Muscle of leg (tissue), 16 donors: Measurements from ENCODE around the gene BABAM2. TPM values are rescaled to one million over a fixed set of nuclear protein-coding genes. Genes with fewer than 3 reads are reported as not detected.

Experiments
- DNase-seq: peaks from one replicate; pipeline ENCODE4 v3.0.0; 2013
- H3K27ac ChIP-seq: one replicate; pipeline ENCODE4 v1.5.1; 2013; ENCODE audit warnings: mild to moderate bottlenecking, low read length, control low read depth
- H3K27me3 ChIP-seq: one replicate; pipeline ENCODE4 v1.6.1; 2013; ENCODE audit warnings: low read length; ENCODE audit not compliant: control insufficient read depth, insufficient read depth
- H3K36me3 ChIP-seq: one replicate; pipeline ENCODE4 v1.6.1; 2013; ENCODE audit warnings: low read length; ENCODE audit not compliant: control insufficient read depth, insufficient read depth
- H3K4me1 ChIP-seq: one replicate; pipeline ENCODE4 v1.6.1; 2013; ENCODE audit warnings: low read length; ENCODE audit not compliant: control insufficient read depth, insufficient read depth
- H3K4me3 ChIP-seq: one replicate; pipeline ENCODE4 v1.5.1; 2013; ENCODE audit warnings: low read length, control low read depth
- H3K9me3 ChIP-seq: replicated peaks from 2 replicates; pipeline ENCODE4 v1.6.1; 2013; ENCODE audit warnings: low read depth, low read length; ENCODE audit not compliant: control insufficient read depth
- WGBS: methylation state at CpG from one replicate; pipeline ENCODE4 v1.1.5; 2013; ENCODE audit warnings: missing lambda C conversion rate; ENCODE audit not compliant: insufficient coverage; 5-methylcytosine and 5-hydroxymethylcytosine counted together
- long read RNA-seq, 11 donors: transcript quantifications; one replicate each; lab custom pipeline, GENCODE V29; 2026
- polyA plus RNA-seq, 8 donors: library from polyadenylated mRNA; unstranded; fragments of 120-200 nt; gene quantifications; one replicate each; pipeline versions ENCODE4 v1.2.1 to v1.2.3, GENCODE V29; 2013; ENCODE audit warnings: inconsistent platforms in 1 of 8, low replicate concordance in 1 of 8; ENCODE audit not compliant: insufficient read length in 8 of 8, insufficient read depth in 1 of 8
- total RNA-seq: library from RNA; stranded (reverse); fragments of 120-200 nt; gene quantifications from one replicate; pipeline ENCODE4 v1.2.4, GENCODE V29; 2013

BABAM2 gene
- total RNA-seq (16.1 TPM), polyA plus RNA-seq (10 to 100 TPM; 19.6 to 23.6 (median 21.4) TPM)
- long read RNA-seq, donor 1, partial matches to known transcripts = 0 of 1 reads
- long read RNA-seq, donor 1, other reads (novel, unspliced or antisense) = 0 of 1 reads
- long read RNA-seq, donor 2, partial matches to known transcripts = 0 of 2 reads
- long read RNA-seq, donor 2, other reads (novel, unspliced or antisense) = 0 of 2 reads
- long read RNA-seq, donor 3, partial matches to known transcripts = 0 of 4 reads
- long read RNA-seq, donor 3, other reads (novel, unspliced or antisense) = 0 of 4 reads
- long read RNA-seq, donor 4, partial matches to known transcripts = 0 of 9 reads
- long read RNA-seq, donor 4, other reads (novel, unspliced or antisense) = 5 of 9 reads
- long read RNA-seq, donor 5, transcript BABAM2-204 (12 exons, 1,657 nt) = major isoform, 8 of 19 reads
- long read RNA-seq, donor 5, partial matches to known transcripts = 9 of 19 reads
- long read RNA-seq, donor 5, other reads (novel, unspliced or antisense) = 0 of 19 reads
- long read RNA-seq, donor 6, transcript BABAM2-204 (12 exons, 1,657 nt) = major isoform, 7 of 15 reads
- long read RNA-seq, donor 6, partial matches to known transcripts = 0 of 15 reads
- long read RNA-seq, donor 6, other reads (novel, unspliced or antisense) = 7 of 15 reads
- long read RNA-seq, donor 7, transcript BABAM2-204 (12 exons, 1,657 nt) = major isoform, 7 of 14 reads
- long read RNA-seq, donor 7, partial matches to known transcripts = 5 of 14 reads
- long read RNA-seq, donor 7, other reads (novel, unspliced or antisense) = 0 of 14 reads
- long read RNA-seq, donor 8, partial matches to known transcripts = 0 of 6 reads
- long read RNA-seq, donor 8, other reads (novel, unspliced or antisense) = 0 of 6 reads
- long read RNA-seq, donor 9, partial matches to known transcripts = 0 of 2 reads
- long read RNA-seq, donor 9, other reads (novel, unspliced or antisense) = 0 of 2 reads
- long read RNA-seq, donor 10, transcript BABAM2-204 (12 exons, 1,657 nt) = major isoform, 6 of 14 reads
- long read RNA-seq, donor 10, partial matches to known transcripts = 6 of 14 reads
- long read RNA-seq, donor 10, other reads (novel, unspliced or antisense) = 0 of 14 reads
- long read RNA-seq, donor 11, transcript BABAM2-204 (12 exons, 1,657 nt) = major isoform, 7 of 9 reads
- long read RNA-seq, donor 11, partial matches to known transcripts = 0 of 9 reads
- long read RNA-seq, donor 11, other reads (novel, unspliced or antisense) = 0 of 9 reads

DNA sequence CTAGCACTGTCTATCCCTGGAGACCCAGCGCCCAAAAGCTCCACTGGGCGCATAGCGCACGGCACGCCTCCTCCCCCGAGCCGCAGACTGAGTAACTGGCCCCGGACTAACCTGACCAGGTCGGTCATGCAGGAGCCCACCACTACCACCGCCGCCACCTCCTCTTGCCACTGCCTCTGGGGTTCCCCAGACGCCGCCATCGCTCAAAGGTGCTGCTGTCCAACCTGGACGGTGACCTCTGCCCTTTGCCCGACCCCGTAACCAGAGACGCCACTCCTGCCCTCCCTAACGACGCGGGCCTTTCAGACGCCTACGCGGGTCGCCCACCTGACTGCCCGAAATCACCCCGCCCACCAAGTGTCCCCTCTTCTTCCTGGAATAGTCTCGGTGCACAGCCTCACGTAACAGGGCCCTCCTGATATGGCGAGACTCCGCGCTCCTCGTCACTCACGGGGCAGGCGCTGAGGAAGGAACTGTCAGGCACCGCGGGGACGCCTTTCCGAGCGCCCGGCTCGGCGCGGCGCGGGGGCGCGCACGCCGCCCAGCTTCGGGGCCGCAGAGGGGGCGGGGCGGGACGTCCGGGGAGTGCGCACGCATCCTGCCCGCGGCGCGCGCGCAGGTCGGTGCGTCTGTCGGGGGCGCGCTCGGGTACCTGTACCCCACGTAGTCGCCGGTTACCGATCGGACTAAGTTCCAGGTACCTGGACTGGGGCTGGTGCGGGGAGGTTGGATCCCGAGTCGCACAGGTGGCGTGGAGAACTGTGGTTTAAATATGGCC, at the start of gene BABAM2, which contains the start of gene RBKS:
Gene BABAM2 (plus strand): TSS at position 584 of the 778 bp plus-strand sequence. CDS start 3,828 bp downstream, outside the sequence.
Gene RBKS (minus strand): TSS at position 242 of the 778 bp plus-strand sequence. CDS start 42 bp downstream, at position 200.
- Histone ChIP-seq H3K4me3 (peak within 1 kb of the TSS; percentile 86), H3K9me3 (no peaks in the 10 kb centered on the region), H3K27ac (peak within 1 kb of the TSS; percentile 96), H3K4me1 (peaks cover 12% of the 10 kb centered on the region), H3K27me3 (no peaks in the 10 kb centered on the region), H3K36me3 (no peaks in the 10 kb centered on the region)
- DNase-seq = peak; percentile 93
- WGBS = under 1% methylated on average over 71 of the region's 79 CpGs

DNA sequence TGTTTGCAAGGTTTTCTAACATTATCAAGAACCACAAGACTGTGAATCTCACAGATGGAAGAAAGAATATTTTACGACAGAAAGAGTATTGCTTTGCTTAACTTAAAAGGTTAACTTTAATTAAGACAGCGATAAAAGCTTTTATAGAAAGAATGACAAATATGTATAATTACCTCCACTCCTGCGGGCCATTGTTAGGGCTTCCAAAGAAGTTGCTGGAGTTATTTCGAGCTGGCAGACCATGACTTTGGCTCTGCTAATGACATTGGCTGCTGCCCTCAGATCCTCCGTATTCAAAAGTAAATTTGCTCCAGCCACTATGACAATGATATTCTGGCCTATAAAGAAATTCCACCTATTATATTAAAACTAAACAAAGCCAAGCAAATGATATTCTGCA, 47.6 kb upstream of the BABAM2 start:
- Histone ChIP-seq H3K4me3 (no peak overlapping the region), H3K27me3 (no peaks in the 10 kb centered on the region), H3K4me1 (no peaks in the 10 kb centered on the region), H3K36me3 (no peaks in the 10 kb centered on the region), H3K27ac (no peak overlapping the region), H3K9me3 (no peaks in the 10 kb centered on the region)
- WGBS = 80% methylated on average over 1 of the region's 5 CpGs
- DNase-seq = no peak

DNA sequence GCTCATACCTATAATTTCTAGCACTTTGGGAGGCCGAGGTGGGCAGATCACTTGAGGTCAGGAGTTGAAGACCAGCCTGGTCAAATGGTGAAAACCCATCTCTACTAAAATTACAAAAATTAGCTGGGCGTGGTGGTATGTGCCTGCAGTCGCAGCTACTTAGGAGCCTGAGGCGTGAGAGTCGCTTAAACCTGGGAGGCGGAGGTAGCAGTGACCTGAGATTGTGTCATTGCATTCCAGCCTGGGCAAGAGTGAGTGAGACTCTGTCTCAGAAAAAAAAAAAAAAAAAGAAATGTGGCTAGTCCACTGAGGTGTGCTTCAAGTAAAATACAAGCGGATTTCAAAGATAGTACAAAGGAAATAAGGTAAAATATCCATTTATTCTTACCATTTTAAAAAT, 46.5 kb upstream of the BABAM2 start:
- H3K4me3 ChIP-seq = no peak overlapping the region
- no peak for DNase-seq
- WGBS = 93% methylated on average over 5 of the region's 7 CpGs
- H3K9me3 ChIP-seq = no peaks in the 10 kb centered on the region
- no peak overlapping the region for H3K27ac ChIP-seq
- no peaks in the 10 kb centered on the region for H3K4me1 ChIP-seq
- H3K36me3 ChIP-seq = no peaks in the 10 kb centered on the region
- no peaks in the 10 kb centered on the region for H3K27me3 ChIP-seq

DNA sequence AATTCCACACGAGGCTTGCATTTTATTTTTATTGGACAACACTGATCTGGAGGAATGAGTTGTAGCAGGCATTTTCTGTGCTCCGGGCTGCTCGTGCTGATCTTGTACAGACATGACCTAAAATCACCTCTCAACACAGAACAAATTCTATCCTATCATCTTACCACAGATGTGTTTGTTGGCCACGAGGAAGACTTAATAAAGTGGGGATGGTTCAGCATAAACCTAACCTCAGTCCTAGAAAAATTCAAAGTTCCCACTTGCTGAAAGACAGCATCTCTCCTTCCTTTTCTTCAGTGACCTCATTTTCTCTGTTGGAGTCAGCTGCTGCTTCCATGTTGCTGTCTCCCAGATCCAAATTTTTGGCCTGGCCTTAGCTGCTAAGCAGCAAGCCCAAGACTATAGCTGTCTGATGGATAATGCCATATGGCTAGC, 45.7 kb upstream of the BABAM2 start:
- DNase-seq = peak; percentile 9
- H3K36me3 ChIP-seq = no peaks in the 10 kb centered on the region
- H3K9me3 ChIP-seq = no peaks in the 10 kb centered on the region
- no peak overlapping the region for H3K27ac ChIP-seq
- H3K4me1 ChIP-seq = no peaks in the 10 kb centered on the region
- no CpG with 5 or more reads among the region's 4 CpGs for WGBS
- no peak overlapping the region for H3K4me3 ChIP-seq
- H3K27me3 ChIP-seq = no peaks in the 10 kb centered on the region

DNA sequence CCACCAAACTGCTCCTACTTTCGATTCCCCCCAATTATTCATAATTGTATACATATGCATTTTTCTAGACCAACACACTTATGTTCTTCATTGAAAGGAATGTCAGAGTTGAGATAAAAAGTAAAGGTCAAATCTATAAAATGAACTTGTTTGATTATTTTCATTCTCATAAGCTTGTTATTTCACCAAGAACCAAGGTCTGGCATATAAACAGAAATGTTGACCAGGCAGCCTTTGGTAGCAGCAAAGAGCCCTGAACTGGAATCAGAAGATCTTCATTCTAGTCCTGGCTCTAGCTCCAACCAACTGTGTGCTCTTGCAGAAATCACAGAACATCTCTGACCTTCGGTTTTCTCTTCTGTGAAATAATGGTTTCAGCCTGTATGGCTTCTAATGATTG, 43.2 kb upstream of the BABAM2 start:
- H3K27me3 ChIP-seq = no peaks in the 10 kb centered on the region
- WGBS = no CpG with 5 or more reads among the region's 2 CpGs
- no peak overlapping the region for H3K27ac ChIP-seq
- DNase-seq = no peak
- H3K4me1 ChIP-seq = no peaks in the 10 kb centered on the region
- H3K4me3 ChIP-seq = no peak overlapping the region
- no peaks in the 10 kb centered on the region for H3K36me3 ChIP-seq
- no peaks in the 10 kb centered on the region for H3K9me3 ChIP-seq

DNA sequence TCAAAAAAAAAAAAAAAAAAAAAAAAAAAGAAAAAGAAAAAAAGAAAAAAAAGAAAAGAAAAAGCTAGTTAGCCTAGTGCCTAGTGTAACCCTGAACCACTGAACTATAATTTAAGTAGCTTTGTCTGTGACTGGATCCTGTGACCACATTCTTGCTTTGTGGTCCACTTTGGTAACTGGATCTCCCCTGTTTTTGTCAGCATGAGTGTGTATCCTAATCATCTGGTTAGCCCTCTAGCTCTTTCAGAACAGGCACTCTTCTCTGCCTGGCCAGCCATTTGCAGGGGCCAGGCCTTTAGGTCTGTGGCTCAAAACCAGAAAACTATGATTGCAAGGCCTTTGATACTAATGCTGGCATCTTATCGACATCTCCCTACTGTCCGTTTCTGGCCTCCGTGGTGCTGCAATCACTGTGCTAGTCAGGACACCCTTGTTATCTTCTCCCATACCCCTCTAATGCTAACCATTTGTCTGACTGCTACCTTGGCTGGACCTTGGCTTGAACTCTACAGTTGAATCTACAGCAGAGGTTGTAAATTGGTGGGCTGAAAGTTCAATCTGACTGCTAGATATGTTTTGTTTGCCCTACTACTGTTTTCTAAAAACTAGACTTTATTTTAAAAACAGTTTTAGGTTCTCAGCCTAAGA, 40.8 kb upstream of the BABAM2 start:
- Histone ChIP-seq H3K27ac (no peak overlapping the region), H3K9me3 (no peaks in the 10 kb centered on the region), H3K4me3 (no peak overlapping the region), H3K27me3 (no peaks in the 10 kb centered on the region), H3K36me3 (no peaks in the 10 kb centered on the region), H3K4me1 (no peaks in the 10 kb centered on the region)
- no peak for DNase-seq
- 100% methylated on average over 2 of the region's 3 CpGs for WGBS

DNA sequence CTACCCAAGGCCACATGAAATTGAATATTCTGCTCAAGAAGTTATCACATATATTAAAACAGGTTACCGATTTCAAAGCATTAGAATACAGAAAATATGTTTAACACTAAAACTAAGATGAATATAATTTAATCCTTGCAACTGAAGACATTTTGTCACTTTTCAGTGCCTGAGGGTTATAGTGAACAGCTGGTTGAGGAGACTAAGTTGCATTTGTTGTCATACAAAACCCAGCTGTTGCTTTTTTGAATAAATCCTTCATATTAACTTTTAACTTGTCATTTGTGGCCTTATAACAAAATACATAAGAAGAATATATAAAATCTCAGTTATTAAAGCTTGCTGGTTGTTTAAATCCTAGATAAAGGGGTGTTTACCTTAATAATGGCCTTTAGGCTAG, 37.8 kb upstream of the BABAM2 start:
- no peak for DNase-seq
- H3K4me1 ChIP-seq = no peaks in the 10 kb centered on the region

DNA sequence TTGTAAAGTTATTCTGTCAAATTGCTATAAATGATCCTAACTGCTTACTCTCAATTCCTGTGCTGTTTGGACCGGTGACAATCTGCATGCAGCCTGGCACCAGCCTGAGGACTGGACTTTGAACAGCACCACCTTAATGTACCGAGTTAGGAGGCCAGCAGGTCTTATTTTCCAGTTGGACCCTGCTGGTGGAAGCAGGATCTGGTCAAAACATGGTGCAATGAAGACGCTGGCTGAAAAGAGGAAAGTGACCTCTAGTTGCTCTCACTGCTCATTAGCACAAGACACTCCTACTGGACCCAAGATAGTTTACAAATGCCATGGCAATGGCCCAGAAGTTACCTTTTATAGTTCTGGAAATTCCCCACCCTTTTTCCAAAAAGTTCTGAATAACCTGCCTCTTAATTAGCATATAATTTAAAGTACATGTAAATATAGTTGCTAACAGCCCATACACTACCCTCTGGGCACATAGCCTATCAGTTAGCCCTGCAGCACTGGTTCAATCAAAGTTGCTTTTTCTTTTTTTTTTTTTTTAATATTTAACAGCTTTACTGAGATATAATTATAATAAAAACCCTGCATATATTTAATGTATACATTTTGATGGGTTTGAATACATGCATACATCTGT, 36.2 kb upstream of the BABAM2 start:
- no peaks in the 10 kb centered on the region for H3K4me1 ChIP-seq
- peaks cover 4% of the 10 kb centered on the region for H3K9me3 ChIP-seq
- WGBS = 85% methylated on average over 2 of the region's 3 CpGs
- no peaks in the 10 kb centered on the region for H3K27me3 ChIP-seq
- no peaks in the 10 kb centered on the region for H3K36me3 ChIP-seq
- no peak overlapping the region for H3K27ac ChIP-seq
- no peak overlapping the region for H3K4me3 ChIP-seq
- no peak for DNase-seq

More for the DNA sequence above, 37.8 kb upstream of the BABAM2 start:
- Histone ChIP-seq H3K9me3 (peaks cover under 1% of the 10 kb centered on the region), H3K27me3 (no peaks in the 10 kb centered on the region), H3K4me3 (no peak overlapping the region), H3K27ac (no peak overlapping the region), H3K36me3 (no peaks in the 10 kb centered on the region)
- WGBS = no CpG with 5 or more reads among the region's 1 CpG
